Kidney tubule cell (primary cell): ENCODE results near the gene URM1.
A peak's percentile ranks its signal among the peaks of the same experiment; 100 is the strongest.
"Not testable (repeated sequence)": the region's sequence is repeated elsewhere in the genome, so short reads cannot be mapped to it uniquely, and the experiment has no call there.

Experiments used
- DNase-seq: peaks from one replicate; pipeline ENCODE4 v3.0.0-alpha.2; 2018; ENCODE audit warnings: low spot score

URM1 gene

GRCh38 chr9:128409450-128409849 lies 38.3 kb downstream of the URM1 start:
- no peak for DNase-seq

- no peak for DNase-seq
These were observed 38.8 kb downstream of the URM1 start for GRCh38 chr9:128409978-128410377.

DNA sequence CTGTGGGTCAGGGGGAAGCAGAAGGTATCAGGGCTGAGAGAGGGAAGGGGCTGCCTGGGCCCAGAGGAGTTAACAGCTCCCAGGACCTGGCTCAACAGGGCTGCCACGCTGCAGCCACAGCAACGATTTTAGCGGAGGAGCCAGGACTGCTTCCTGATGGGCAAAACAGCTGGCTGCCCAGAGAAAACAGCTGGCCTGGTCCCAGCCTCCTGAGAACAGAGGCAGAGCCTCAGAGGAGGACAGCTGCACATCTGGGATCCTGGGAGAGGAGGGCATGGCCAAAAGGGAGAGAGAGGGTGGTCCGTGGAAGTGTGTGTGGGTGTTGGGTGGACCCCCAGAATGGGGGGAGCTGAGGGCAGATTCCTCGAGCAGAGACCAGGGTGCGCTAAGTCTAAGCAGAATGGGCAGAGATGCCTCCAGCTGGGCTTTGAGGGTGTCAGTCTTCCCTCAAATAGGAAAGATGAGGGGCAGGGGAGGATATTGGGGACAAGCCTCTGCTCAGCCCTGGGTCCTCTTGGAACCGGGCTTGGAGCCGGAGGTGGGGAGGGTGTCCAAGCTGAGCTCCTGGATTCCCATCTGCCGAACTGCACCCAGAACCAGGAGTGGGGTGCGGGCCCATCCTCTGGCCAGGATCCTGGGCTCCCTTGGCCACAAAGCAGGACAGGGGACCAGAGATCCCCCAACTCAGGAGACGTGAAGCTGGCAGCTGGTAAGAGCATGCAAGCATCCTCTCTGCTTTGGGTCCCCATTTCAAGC lies 40.4 kb downstream of the URM1 start:
- no peak for DNase-seq

DNA sequence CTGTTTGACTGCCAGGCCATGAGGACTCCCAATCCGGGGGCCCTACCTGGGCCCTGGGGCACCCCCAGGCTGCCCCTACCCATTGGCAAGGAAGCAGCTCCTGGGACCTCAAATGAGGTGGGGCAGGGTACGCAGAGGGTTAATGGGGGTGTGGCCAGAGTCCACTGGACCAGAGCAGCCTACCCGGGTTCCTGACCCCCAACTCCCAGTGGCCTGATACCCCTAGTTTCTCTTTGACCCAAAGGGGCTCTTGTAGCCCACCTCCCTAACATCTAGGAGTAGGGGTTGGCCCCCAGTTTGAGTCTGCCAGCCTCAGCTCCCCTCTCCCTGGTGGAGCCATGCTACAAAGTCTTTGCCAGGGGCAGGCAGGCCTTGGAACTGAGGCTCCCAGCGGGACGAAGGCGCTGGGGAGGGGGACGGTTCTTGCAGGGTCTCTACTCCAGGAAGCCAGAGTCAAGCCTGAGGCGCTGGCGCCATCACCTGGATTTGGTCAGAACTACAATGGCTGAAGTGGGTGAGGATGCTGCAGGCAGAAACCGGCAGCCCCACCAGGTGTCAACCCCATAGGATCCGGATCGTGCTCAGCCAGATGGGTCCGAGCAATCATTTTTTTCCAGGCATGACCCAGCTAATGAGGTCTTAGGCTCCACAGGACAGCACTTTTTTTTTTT lies 41.1 kb downstream of the URM1 start:
- peak; percentile 36 for DNase-seq

GRCh38 chr9:128413728-128414127 lies 42.6 kb downstream of the URM1 start:
- not testable (repeated sequence) for DNase-seq

DNA sequence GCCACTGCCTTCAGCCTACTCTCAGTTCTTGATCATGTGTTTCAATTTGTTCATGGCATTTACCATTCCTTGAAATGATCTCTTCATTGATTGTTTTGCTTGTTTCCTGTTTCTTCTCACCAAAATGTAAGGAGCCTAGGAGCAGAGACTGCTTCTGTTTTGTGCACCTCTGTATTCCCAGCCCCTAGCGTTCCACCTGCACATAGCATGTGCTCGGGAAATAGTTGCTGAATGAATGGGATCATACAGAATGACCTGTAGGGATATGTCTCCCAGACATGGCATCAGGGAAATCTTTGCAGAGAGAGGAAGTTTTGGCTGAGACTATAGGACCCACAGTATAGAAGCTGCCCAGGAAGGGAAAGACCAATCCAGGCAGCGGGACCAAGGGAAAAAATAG lies 43.3 kb downstream of the URM1 start:
- DNase-seq, result no peak

DNA sequence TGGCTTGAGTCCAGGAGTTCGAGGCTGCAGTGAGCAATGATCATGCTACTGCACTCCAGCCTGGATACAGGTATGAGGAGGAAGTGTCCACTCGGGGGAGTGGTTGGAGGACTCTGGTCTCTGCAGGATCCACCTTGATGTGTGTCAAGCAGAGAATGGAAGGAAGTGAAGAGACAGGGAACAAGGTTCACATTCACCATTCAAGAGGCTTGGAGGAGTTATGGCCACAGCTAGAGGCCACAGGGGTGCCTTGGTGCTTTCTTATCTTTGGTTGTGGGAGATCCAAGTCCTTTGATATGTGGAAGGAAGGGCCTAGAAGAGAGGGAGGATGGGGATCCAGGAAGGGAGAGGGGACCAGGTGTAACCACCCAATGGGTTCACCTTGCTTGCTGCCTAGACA lies 44.1 kb downstream of the URM1 start:
- no peak for DNase-seq

- DNase-seq, result peak; percentile 30
These were observed 44.8 kb downstream of the URM1 start for GRCh38 chr9:128416014-128416413.

DNA sequence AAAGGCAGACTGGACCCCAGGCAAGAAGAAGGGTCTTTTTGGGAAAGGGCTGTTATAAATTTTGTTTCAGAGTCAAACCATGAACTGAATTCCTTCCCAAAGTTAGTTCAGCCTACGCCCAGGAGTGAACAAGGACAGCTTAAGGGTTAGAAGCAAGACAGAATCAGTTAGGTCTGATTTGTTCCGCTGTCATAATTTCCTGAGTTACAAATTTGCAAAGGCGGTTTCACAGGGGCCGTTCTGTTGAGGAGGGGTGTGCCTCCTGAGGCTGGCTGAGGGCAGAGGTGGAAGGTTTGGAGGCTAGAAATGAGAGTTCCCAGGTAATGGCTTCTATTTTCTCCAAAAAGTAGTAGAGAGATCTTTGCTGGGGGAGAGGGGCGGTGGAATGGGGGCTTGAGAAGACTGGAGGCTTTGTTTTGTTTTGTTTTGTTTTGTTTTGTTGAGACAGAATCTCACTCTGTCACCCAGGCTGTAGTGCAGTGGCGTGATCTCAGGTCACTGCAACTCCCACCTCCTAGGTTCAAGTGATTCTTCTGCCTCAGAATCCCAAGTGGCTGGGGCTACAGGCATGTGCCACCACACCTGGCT lies 45.4 kb downstream of the URM1 start:
- DNase-seq, result no peak

- no peak for DNase-seq
These were observed 48.1 kb downstream of the URM1 start for GRCh38 chr9:128419061-128419925.

DNA sequence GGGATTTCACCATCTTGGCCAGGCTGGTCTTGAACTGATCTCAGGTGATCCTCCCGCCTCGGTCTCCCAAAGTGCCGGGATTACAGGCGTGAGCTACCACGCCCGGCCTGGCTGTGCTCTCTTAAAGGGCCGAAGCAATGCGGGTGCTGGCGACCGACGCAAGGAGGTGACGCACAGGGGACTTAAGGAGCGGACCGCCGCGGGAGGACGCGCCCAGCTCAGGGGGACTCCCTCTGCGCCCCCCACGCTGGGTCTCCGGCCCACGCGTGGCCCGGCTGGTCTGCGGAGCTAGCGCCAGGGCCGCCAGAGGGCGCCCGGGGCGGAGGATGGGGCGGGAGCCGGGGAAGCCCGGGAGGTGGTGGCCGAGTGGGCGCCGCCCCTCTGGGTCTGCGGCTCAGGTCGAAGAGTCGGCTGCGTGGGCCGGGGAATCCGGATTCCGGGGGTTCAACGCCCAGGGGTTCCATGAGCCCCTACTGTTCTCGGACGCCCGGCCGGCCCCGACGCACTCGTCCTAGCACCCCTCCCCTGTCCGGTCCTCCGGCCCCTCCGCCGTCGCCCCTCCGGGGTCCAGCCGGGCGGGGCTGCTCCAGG lies 49.0 kb downstream of the URM1 start:
- peak; percentile 76 for DNase-seq

- peak; percentile 56 for DNase-seq
These were observed 49.7 kb downstream of the URM1 start, which contains the start of gene CERCAM for GRCh38 chr9:128420651-128421481. TSS of gene CERCAM (plus strand) at chr9:128420857. CDS start at chr9:128420878, 21 bp downstream.

GRCh38 chr9:128421482-128421996 lies 50.4 kb downstream of the URM1 start:
- DNase-seq, result no peak

GRCh38 chr9:128422022-128422782 lies 51.0 kb downstream of the URM1 start:
- not testable (repeated sequence) for DNase-seq

DNA sequence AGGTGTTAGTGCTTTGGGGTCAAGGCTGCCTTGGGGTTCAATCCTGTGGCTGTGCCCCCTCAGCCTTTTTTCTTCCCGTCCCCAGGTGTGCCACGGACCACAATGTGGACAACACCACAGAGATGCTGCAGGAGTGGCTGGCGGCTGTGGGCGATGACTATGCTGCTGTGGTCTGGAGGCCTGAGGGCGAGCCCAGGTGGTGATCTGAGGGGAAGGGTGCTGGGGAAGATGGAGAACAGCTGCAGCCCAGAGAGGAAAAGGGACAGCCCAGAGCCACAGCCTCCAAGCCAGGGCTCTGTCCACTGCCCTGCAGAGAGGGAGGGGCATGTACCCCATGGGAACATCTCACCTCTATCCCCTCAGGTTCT lies 51.6 kb downstream of the URM1 start:
- DNase-seq, result no peak

DNA sequence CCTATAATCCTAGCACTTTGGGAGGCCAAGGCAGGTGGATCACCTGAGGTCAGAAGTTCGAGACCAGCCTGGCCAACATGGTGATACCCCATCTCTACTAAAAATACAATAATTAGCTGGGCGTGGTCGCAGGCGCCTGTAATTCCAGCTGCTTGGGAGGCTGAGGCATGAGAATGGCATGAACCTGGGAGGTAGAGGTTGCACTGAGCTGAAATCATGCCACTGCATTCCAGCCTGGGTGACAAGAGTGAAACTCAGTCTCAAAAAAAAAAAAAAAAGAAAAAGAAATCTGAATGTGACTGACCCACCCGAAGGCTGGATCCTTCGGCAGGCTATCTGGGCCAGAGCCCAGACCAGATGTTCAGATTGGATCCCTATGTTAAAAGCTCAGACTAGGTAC lies 52.2 kb downstream of the URM1 start:
- peak; percentile 69 for DNase-seq

DNA sequence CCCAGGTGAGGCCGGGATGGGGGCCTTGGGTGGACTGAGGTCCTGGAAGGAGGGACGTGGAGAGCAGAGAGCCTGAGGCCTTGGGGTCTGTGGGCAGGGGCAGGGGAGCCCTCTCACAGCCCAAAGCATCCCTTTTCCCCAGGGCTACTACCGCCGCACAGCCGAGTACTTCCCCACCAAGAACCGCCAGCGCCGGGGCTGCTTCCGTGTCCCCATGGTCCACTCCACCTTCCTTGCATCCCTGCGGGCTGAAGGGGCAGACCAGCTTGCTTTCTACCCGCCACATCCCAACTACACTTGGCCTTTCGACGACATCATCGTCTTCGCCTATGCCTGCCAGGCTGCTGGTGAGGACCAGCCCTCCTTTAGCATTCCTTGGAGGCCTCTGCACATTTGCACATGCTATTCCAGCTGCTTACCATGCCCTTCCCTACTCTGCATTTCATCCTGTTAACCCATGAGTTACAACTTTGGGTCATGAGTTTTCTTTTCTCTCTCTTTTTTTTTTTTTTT lies 53.1 kb downstream of the URM1 start:
- no peak for DNase-seq

DNA sequence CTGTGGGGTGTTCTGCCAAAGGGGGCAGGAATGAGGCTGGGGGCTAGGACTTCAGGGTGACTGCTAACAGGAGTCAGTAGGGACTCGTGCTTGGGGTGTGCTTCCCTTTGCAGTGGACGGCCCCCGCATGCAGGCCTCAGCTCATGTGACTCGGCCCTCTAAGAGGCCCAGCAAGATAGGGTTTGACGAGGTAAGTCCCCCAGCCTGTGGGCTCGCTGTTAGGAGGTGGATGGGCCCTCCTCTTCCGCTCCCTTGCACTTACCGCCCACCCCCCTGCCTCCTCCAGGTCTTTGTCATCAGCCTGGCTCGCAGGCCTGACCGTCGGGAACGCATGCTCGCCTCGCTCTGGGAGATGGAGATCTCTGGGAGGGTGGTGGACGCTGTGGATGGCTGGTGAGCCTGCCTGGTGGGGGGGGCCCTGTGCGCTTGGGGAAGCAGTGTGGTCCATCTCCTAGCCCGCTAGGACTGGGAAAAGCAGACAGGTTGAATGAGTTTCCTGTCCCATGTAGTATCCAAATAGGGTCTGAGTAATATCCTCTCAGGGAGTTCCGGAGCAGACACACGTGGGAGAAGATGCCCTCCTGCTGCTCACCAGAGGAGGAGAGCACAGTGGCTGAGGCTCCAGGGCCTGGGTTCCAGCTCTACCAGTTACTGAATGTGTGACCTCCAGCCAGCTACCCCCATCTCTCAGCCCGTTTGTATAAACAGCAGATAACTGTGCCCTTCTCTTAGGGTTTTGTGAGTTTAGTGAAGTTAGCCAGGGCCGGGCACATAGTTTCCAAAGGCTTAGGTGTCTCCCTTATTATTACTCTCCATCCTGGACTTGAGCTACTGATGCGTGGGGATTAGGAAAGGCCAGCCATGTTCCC lies 57.7 kb downstream of the URM1 start:
- DNase-seq, result no peak
